ENCODE data around the gene SORCS2. TPM values are rescaled to one million over a fixed set of nuclear protein-coding genes. Genes with fewer than 3 reads are reported as not detected.
A peak's percentile ranks its signal among the peaks of the same experiment; 100 is the strongest.

SORCS2 gene
- total RNA-seq, 1 experiment from 2014 or later: 0.05 TPM

DNA sequence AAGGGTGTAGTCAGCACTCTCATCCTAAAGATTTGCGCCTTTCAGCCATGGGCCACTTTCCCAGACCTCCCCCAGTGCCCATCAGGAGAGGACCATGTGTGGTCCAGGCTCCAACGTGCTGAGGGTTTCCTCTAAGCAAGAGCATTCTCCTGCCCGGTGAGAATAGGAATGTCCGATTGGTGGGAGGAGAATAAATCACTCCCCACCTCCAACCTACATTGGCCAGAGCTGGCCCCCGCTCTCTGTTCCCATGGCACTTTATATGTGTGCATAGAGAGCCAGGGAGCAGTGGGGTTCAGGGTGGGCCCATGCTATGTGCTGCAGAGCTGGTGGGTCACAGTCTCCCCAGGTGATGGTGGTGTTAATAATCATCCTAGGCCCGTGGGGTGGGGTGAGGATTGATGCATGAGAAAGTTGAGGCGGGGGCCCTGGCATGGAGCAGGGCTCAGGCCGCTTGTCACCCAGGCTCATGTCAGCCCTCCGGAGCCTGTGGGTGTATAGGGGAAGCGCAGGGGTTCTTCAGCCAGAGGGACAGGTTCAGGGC lies 6.8 kb upstream of the SORCS2 start:
- no peaks in the 10 kb centered on the region for H3K36me3 ChIP-seq
- no peak for DNase-seq (ENCODE audit: low read depth in 1 of 2, low spot score in 2 of 2)
- H3K4me1 ChIP-seq (replicated peaks): no peaks in the 10 kb centered on the region
- H3K9me3 ChIP-seq (replicated peaks): no peaks in the 10 kb centered on the region
- H3K4me3 ChIP-seq: no peak overlapping the region
- no peak overlapping the region for H3K27ac ChIP-seq
- H3K27me3 ChIP-seq (replicated peaks): no peaks in the 10 kb centered on the region

DNA sequence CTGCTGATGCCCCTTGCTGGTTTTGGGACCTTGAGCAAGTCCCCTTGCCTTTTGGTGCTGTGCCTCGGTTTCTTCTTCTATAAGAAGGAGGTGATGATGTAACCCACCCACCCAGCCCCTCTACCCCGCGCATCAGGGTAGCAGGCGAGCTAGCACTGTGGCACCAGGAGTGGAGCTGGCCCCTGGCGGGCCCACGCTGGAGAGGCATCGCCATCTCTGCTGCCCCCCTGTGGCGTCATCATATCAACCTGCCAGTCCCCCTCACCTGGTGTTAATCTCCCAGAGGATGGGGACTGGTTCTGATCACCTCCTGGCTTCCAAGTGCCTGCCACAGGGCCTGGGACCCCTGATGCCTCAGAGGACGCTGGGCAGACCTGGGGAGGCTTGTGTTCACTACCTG lies 6.3 kb upstream of the SORCS2 start:
- Histone ChIP-seq H3K4me1 (replicated peaks) (no peaks in the 10 kb centered on the region), H3K4me3 (no peak overlapping the region), H3K27me3 (replicated peaks) (no peaks in the 10 kb centered on the region), H3K36me3 (no peaks in the 10 kb centered on the region), H3K27ac (no peak overlapping the region), H3K9me3 (replicated peaks) (no peaks in the 10 kb centered on the region)
- no peak for DNase-seq (ENCODE audit: low read depth in 1 of 2, low spot score in 2 of 2)

DNA sequence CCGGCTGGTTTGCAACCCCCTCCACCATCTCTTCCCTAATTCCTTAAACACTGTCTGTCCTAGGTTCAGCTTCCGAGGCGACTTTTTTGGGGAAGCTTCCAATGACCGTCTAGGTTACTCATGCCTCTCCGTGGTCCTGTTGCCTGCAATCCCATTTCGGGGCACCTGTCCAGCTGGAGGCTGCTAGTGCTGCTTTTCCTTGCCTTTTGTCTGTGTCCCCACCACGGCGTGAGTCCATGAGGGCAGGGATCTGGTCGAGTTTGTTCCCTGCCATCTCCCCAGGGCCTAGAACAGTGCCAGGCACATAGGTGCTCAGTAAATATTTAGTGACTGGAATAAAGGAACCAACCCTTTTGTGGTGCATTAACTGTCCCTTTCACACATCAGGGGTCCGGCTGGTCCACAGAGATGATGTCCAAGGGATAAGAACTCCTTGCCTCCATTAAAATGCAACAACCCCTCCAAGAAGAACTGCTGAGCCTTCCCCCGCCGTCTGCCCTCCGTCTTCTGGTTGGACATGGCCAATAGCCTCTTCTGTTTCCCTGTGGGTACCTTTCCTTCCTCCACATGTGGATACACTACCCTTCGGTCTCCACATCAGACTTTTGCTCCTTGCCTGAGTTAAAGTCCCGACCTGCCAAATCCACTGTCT lies 5.7 kb upstream of the SORCS2 start:
- Histone ChIP-seq H3K27me3 (replicated peaks) (no peaks in the 10 kb centered on the region), H3K27ac (no peak overlapping the region), H3K36me3 (no peaks in the 10 kb centered on the region), H3K9me3 (replicated peaks) (no peaks in the 10 kb centered on the region), H3K4me3 (no peak overlapping the region), H3K4me1 (replicated peaks) (no peaks in the 10 kb centered on the region)
- no peak for DNase-seq (ENCODE audit: low read depth in 1 of 2, low spot score in 2 of 2)

DNA sequence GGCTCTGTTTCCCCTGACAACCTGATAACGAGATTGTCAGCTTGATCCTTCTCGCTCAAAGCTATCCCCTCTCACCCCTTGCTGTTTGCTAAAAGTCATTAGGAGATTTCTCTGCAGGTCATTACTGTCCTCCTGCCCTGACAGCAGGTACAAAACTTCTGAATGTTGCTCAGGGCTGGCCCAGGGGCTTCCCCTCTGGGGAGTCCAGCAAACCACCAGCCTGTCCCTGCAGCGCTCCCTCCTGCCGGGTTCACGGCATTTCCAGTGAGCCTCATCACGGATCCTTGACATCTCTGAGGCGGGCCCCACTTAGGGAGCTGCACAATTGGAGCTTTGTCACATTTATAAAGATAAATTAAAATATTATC lies 5.2 kb upstream of the SORCS2 start:
- Histone ChIP-seq H3K9me3 (replicated peaks) (no peaks in the 10 kb centered on the region), H3K36me3 (no peaks in the 10 kb centered on the region), H3K27ac (no peak overlapping the region), H3K27me3 (replicated peaks) (0 out of 2 replicates have a peak, but pooled peaks cover 2% of the 10 kb centered on the region), H3K4me3 (no peak overlapping the region), H3K4me1 (replicated peaks) (no peaks in the 10 kb centered on the region)
- no peak for DNase-seq (ENCODE audit: low read depth in 1 of 2, low spot score in 2 of 2)

DNA sequence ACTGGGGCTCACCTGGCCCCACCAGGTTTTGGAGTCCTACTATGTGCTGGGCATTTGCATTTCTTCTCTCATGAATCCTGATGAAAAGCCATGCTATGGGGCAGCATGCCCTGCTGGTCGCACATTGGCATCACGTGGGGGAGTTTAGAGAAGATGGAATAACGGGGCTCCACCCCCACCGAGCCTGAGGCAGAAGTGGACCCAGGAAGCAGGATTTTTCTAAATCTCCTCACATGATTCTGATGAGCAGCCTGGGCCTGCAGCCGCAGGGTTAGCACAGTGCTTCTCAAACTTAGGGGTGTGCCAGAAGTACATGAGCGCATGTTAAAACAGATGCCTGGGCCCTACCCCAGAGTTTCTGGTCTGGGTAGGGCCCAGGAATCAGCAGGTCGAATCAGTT lies 4.6 kb upstream of the SORCS2 start:
- Histone ChIP-seq H3K4me1 (replicated peaks) (no peaks in the 10 kb centered on the region), H3K36me3 (no peaks in the 10 kb centered on the region), H3K27me3 (replicated peaks) (0 out of 2 replicates have a peak, but pooled peaks cover 2% of the 10 kb centered on the region), H3K9me3 (replicated peaks) (no peaks in the 10 kb centered on the region), H3K4me3 (no peak overlapping the region), H3K27ac (no peak overlapping the region)
- DNase-seq (ENCODE audit: low read depth in 1 of 2, low spot score in 2 of 2): no peak

DNA sequence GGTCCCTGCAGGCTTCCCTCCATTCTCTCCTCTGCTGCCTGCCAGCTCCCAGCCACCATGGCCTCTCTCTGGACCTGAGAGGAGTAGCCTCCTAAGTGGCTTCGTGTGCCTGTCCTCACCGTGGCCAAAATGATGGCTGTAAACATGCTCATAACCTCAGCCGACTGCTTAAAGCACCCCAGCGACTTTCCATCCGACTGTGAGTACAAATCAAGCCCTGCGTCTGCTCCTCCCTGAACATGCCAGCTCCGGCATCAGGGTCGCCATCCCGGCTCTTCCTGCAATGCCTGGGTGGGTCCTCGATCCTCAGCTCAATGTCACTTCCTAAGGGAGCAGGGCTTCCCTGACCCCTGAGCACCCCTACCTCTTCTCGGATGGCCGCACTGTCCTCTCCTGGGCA lies 3.3 kb upstream of the SORCS2 start:
- DNase-seq (ENCODE audit: low read depth in 1 of 2, low spot score in 2 of 2): no peak
- Histone ChIP-seq H3K27ac (no peak overlapping the region), H3K36me3 (no peaks in the 10 kb centered on the region), H3K4me1 (replicated peaks) (0 out of 2 replicates have a peak, but pooled peaks cover 3% of the 10 kb centered on the region), H3K27me3 (replicated peaks) (peaks cover 11% of the 10 kb centered on the region), H3K4me3 (no peak overlapping the region), H3K9me3 (replicated peaks) (no peaks in the 10 kb centered on the region)

DNA sequence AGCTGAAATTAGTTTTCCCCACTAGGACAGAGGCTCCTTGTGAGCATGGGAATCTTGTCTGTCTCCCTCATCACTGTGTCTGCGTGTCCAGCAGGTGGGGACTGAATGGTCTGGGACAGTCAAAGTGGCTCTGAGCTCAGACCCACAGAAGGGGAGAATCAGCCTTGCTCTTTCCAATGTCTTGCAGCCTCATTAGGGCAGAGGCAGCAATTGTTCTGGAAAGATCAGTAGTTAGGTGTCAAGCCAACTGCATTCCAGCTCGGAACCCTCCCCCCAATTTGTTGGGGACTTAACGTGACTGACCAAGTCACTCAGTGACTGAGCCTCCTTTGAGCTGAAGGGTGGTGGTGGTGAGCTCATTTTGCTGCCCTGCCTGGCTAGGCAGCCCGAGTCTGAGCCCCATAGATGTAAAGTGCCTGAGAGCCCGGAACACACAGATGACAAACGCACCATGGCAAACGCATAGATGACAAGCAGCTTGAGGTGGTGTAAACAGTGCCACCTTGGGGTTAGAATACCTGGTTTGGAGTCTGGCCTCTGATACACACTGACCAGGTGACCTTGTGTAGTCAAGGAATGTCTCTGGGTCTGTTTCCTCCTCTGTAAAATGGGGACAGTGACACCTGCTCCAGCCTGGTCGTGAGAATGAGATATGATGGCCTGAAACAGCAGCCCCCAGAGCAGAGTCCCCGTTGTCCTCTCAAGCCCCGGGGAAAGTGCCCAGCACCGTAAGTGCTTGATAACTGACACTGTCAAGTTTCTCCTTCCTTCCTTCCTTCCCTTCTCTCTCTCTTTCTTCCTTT lies 2.7 kb upstream of the SORCS2 start:
- DNase-seq (ENCODE audit: low read depth in 1 of 2, low spot score in 2 of 2): no peak
- Histone ChIP-seq H3K9me3 (replicated peaks) (no peaks in the 10 kb centered on the region), H3K27me3 (replicated peaks) (peaks cover 11% of the 10 kb centered on the region), H3K27ac (no peak overlapping the region), H3K4me1 (replicated peaks) (0 out of 2 replicates have a peak, but pooled peaks cover 3% of the 10 kb centered on the region), H3K36me3 (no peaks in the 10 kb centered on the region), H3K4me3 (no peak overlapping the region)

DNA sequence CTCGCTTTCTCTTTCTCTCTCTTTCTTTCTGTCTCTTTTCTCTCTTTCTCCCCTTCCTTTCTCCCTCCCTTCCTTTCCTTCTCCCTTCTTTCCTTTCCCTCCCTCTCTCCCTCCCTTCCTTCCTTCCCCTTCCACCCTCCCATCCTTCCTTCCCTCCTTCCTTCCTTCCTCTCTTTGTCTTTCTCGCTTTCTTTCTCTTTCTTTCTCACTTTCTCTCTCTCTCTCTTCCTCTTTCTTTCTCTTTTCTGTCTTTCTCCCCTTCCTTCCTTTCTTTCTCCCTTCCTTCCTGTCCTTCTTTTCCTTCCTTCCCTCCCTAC lies 2.1 kb upstream of the SORCS2 start:
- no peak for DNase-seq (ENCODE audit: low read depth in 1 of 2, low spot score in 2 of 2)
- Histone ChIP-seq H3K27ac (no peak overlapping the region), H3K27me3 (replicated peaks) (peaks cover 11% of the 10 kb centered on the region)

DNA sequence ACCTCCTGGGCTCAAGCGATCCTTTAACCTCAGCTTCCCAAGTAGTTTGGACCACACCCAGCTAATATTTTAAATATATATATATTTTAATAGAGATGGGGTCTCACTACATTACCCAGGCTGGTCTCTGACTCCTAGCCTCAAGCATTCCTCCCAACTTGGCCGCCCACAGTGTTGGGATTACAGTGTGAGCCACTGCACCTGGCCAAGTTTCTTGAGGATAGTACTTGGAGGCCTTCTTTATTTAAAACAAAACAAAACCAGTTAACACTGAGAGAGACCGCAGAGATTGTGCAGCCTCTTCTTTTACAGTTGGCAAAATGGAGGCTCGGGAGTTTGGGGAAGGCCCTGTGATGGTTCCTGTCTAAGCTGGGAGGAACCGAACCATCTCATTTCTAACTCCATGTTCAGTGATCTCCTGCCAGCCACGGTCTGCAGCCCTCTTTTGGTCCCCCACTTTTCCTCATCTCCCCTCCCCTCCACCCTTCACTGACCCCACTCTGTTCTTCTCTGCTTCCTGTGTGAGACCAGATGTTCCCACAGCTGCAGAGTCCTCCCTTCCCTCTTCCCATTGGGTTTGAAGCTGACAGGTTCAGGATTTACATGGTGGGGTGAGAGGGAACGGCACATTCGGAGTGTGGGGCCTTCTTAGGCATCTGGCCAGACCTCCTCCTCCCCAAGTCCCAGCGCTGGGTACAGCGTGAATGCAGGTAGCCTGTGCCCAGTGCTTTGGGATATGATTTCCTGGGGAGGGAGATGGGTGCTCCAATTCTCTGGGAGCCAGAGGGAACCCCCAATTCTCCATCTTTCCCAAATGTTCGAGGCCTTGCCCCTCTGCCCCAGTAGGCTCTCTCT lies 1.4 kb upstream of the SORCS2 start:
- DNase-seq (ENCODE audit: low read depth in 1 of 2, low spot score in 2 of 2): no peak
- peaks cover 11% of the 10 kb centered on the region for H3K27me3 ChIP-seq (replicated peaks)
- H3K4me1 ChIP-seq (replicated peaks): 0 out of 2 replicates have a peak, but pooled peaks cover 3% of the 10 kb centered on the region
- H3K4me3 ChIP-seq: no peak overlapping the region
- no peaks in the 10 kb centered on the region for H3K9me3 ChIP-seq (replicated peaks)
- H3K36me3 ChIP-seq: no peaks in the 10 kb centered on the region
- H3K27ac ChIP-seq: no peak overlapping the region

More for the DNA sequence above, 2.1 kb upstream of the SORCS2 start:
- H3K4me3 ChIP-seq: no peak overlapping the region
- H3K4me1 ChIP-seq (replicated peaks): 0 out of 2 replicates have a peak, but pooled peaks cover 3% of the 10 kb centered on the region
- no peaks in the 10 kb centered on the region for H3K36me3 ChIP-seq
- H3K9me3 ChIP-seq (replicated peaks): no peaks in the 10 kb centered on the region

DNA sequence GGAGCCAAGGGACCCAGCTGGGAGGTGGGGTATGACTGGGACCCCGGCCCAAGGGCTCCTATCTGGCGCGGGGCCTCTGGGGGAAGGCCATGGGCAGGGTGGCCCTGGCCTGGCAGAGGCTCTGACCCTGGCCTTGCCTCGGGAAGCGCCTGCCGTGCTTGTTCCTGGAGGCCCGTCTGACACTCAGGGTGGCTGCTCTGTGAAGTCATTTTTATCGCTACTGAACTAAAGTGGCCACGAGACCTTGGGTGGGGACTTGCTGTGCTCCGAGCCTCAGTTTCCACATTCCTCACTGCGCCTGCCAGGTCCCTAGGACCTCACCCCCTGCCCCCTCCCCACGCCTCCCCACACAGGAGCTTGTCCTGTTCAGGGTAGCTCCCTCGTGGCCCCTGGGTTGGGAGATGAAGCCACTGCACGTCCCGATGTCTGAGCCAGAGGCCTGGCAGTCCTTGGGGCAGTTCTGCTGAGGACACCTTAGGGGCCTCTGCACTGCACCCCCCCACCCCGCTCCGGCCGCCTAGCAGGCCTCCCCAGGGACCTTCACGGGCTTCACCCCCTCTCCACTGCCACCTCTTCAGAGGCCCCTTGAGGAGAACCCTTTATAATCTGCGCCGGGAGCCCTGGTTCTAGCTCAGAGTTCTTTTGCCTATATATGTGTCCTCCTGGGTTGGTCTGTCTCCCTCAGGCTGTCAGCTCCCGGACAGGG lies 639 bp upstream of the SORCS2 start:
- H3K36me3 ChIP-seq: no peaks in the 10 kb centered on the region
- H3K4me1 ChIP-seq (replicated peaks): 0 out of 2 replicates have a peak, but pooled peaks cover 3% of the 10 kb centered on the region
- no peaks in the 10 kb centered on the region for H3K9me3 ChIP-seq (replicated peaks)
- peak in 1 of 2 experiments; percentile 16 for DNase-seq (ENCODE audit: low read depth in 1 of 2, low spot score in 2 of 2)
- H3K4me3 ChIP-seq: no peak overlapping the region
- H3K27me3 ChIP-seq (replicated peaks): peaks cover 11% of the 10 kb centered on the region
- H3K27ac ChIP-seq: no peak overlapping the region

DNA sequence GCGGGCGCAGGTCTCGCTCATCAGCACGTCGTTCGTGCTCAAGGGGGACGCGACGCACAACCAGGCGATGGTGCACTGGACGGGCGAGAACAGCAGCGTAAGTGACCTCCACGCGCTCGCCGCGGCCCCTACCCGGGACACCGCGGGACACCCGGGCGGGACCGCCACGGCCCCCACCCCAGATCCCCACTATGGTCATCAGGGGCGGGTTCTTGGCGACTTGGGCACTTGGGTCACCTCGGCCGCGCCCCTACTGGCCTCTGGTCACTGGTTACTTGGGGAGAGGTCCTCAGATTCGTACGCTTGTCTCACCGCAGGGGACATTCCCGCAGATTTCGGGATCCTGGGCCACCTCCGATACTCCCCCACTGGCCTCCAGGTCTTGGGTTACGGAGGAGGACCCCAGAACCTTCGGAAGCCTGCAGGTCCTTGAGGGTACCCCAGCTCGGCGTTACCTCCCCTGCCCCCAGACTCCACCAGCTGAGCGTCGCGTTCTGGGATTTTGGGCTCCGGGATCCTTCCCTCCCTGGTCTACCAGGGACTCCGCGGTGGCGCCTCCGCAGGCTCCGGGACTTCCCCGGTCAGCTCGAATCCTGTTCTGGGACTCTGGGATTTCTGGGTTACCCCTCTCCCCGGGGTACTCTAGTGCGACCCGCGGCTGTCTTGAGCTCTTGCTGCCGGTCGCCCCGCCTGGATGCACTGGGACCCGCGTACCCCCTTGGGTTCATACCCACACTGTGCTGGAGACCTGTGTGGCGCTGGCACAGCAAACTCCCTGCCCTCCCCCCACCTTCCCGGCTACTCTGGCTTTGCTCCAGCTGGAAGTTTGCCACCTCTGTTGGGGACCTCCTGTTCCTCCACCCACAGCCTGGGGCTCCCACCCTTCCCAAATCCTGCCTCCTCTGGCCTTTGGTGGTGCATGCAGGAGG lies 956 bp downstream of the SORCS2 start:
- no peaks in the 10 kb centered on the region for H3K9me3 ChIP-seq (replicated peaks)
- H3K4me3 ChIP-seq: no peak overlapping the region
- H3K36me3 ChIP-seq: no peaks in the 10 kb centered on the region
- no peak for DNase-seq (ENCODE audit: low read depth in 1 of 2, low spot score in 2 of 2)
- H3K27ac ChIP-seq: no peak overlapping the region
- H3K27me3 ChIP-seq (replicated peaks): peaks cover 11% of the 10 kb centered on the region
- 0 out of 2 replicates have a peak, but pooled peaks cover 3% of the 10 kb centered on the region for H3K4me1 ChIP-seq (replicated peaks)
